CD14-positive monocyte (primary cell): ENCODE measurements around the gene CUEDC2. TPM values are rescaled to one million over a fixed set of nuclear protein-coding genes. Genes with fewer than 3 reads are reported as not detected.

ENCODE experiments used
- DNase-seq, 3 donors: peaks; one replicate each; pipeline ENCODE4 v3.0.0-alpha.2; 2011 to 2022
- H2AFZ ChIP-seq: 2 replicates; pipeline ENCODE4 v1.6.0; 2012; ENCODE audit warnings: mild to moderate bottlenecking, low read depth, low read length, inconsistent platforms; ENCODE audit not compliant: insufficient read depth, poor library complexity, severe bottlenecking
- H3K27ac ChIP-seq, 2 donors: 1 replicate in 1 of 2; 2 replicates in 1 of 2; pipeline ENCODE4 v1.5.1; 2012 to 2013; ENCODE audit warnings: low read length in 2 of 2, control low read depth in 1 of 2, inconsistent platforms in 1 of 2, low read depth in 1 of 2, mild to moderate bottlenecking in 1 of 2
- H3K27me3 ChIP-seq, 2 donors: one replicate each; pipeline versions ENCODE4 v1.6.0 to v1.6.1; 2011 to 2013; ENCODE audit warnings: low read length in 2 of 2; ENCODE audit not compliant: control insufficient read depth in 2 of 2, insufficient read depth in 2 of 2
- H3K36me3 ChIP-seq, 2 donors: replicated peaks in 1 of 2; 1 replicate in 1 of 2; 2 replicates in 1 of 2; pipeline versions ENCODE4 v1.5.1 to v1.6.1; 2012 to 2013; ENCODE audit warnings: low read length in 2 of 2, control low read depth in 1 of 2, inconsistent platforms in 1 of 2, mild to moderate bottlenecking in 1 of 2; ENCODE audit not compliant: insufficient read depth in 2 of 2, control insufficient read depth in 1 of 2
- H3K4me1 ChIP-seq, 2 donors: 1 replicate in 1 of 2; 2 replicates in 1 of 2; pipeline versions ENCODE4 v1.5.1 to v1.6.1; 2012 to 2013; ENCODE audit warnings: low read length in 2 of 2, control low read depth in 1 of 2, inconsistent platforms in 1 of 2, mild to moderate bottlenecking in 1 of 2, moderate library complexity in 1 of 2; ENCODE audit not compliant: insufficient read depth in 2 of 2, control insufficient read depth in 1 of 2
- H3K4me2 ChIP-seq: replicated peaks from 2 replicates; pipeline ENCODE3; 2012; ENCODE audit warnings: low read length, moderate library complexity, mild to moderate bottlenecking; ENCODE audit not compliant: poor library complexity, severe bottlenecking; ENCODE audit errors: extremely low read depth
- H3K4me3 ChIP-seq, 3 experiments: fragments of 200-600 bp in 1 of 3; sonication (generic) in 1 of 3; replicated peaks in 1 of 3; 1 replicate in 2 of 3; 2 replicates in 1 of 3; pipeline ENCODE4 v1.5.1; 2011 to 2013; ENCODE audit warnings: low read length in 3 of 3, mild to moderate bottlenecking in 3 of 3, control low read depth in 2 of 3, low read depth in 2 of 3, inconsistent platforms in 1 of 3, moderate library complexity in 1 of 3
- H3K79me2 ChIP-seq: 2 replicates; pipeline ENCODE4 v1.6.0; 2012; ENCODE audit warnings: mild to moderate bottlenecking, control low read depth, inconsistent platforms, low read length, moderate library complexity; ENCODE audit not compliant: insufficient read depth
- H3K9ac ChIP-seq: 2 replicates; pipeline ENCODE4 v1.6.0; 2017; ENCODE audit warnings: low read length, mild to moderate bottlenecking; ENCODE audit not compliant: insufficient read depth, poor library complexity, severe bottlenecking
- H3K9me3 ChIP-seq, 2 donors: replicated peaks in 1 of 2; 1 replicate in 1 of 2; 2 replicates in 1 of 2; pipeline versions ENCODE4 v1.5.1 to v1.6.1; 2012 to 2013; ENCODE audit warnings: low read length in 2 of 2, control low read depth in 1 of 2; ENCODE audit not compliant: control insufficient read depth in 1 of 2, insufficient read depth in 1 of 2
- H4K20me1 ChIP-seq: 2 replicates; pipeline ENCODE4 v1.6.0; 2012; ENCODE audit warnings: mild to moderate bottlenecking, low read length, control low read depth, moderate library complexity; ENCODE audit not compliant: insufficient read depth
- H3K27ac Mint-ChIP-seq, 7 donors: one replicate each; pipeline ENCODE4 v1.8.0; 2020; ENCODE audit warnings: mild to moderate bottlenecking in 7 of 7, mixed read lengths in 7 of 7, moderate library complexity in 6 of 7, inconsistent platforms in 2 of 7
- H3K27me3 Mint-ChIP-seq, 3 donors: one replicate each; pipeline ENCODE4 v1.8.0; 2021 to 2022; ENCODE audit warnings: low read depth in 3 of 3, mild to moderate bottlenecking in 3 of 3, mixed read lengths in 3 of 3, moderate library complexity in 3 of 3, inconsistent platforms in 1 of 3
- H3K36me3 Mint-ChIP-seq, 2 donors: one replicate each; pipeline ENCODE4 v1.8.0; 2020; ENCODE audit warnings: mixed read lengths in 2 of 2, inconsistent platforms in 1 of 2, mild to moderate bottlenecking in 1 of 2
- H3K4me1 Mint-ChIP-seq: one replicate; pipeline ENCODE4 v1.8.0; 2020; ENCODE audit warnings: mild to moderate bottlenecking, mixed read lengths
- H3K4me3 Mint-ChIP-seq, 2 donors: one replicate each; pipeline ENCODE4 v1.8.0; 2020; ENCODE audit warnings: mild to moderate bottlenecking in 2 of 2, mixed read lengths in 2 of 2, moderate library complexity in 1 of 2
- H3K9me3 Mint-ChIP-seq, 7 donors: one replicate each; pipeline ENCODE4 v1.8.0; 2020 to 2022; ENCODE audit warnings: mixed read lengths in 7 of 7, mild to moderate bottlenecking in 6 of 7, moderate library complexity in 6 of 7, inconsistent platforms in 2 of 7
- WGBS: methylation state at CpG from one replicate; pipeline ENCODE4 v1.1.5; 2013; ENCODE audit warnings: missing lambda C conversion rate; ENCODE audit not compliant: insufficient coverage; 5-methylcytosine and 5-hydroxymethylcytosine counted together
- intact Hi-C, 2 donors: fragments of 100-400 bp; cut with micrococcal nuclease; formaldehyde crosslinking; loops; one replicate each; pipeline versions ENCODE4 v1.15.0 to v1.15.1; 2023
- polyA plus RNA-seq, 3 donors: library from polyadenylated mRNA; depleted of rRNA in 1 of 3; unstranded in 2 of 3; stranded (reverse) in 1 of 3; fragments of 300-500 nt in 2 of 3; fragments of >200 nt in 1 of 3; fragmentation: Illumina TruSeq in 2 of 3; gene quantifications; 1 replicate in 2 of 3; 2 replicates in 1 of 3; pipeline ENCODE4 v1.2.3, GENCODE V29; 2012 to 2021
- TF ChIP-seq, protein P1 (sequence below): fragments of 200-600 bp; IDR thresholded peaks from one replicate; pipeline ENCODE4 v1.8.0; 2022; ENCODE audit warnings: antibody characterized with exemption, mild to moderate bottlenecking

Gene CUEDC2
- polyA plus RNA-seq, 3 donors: 58.5 to 70.2 (median 66.7) TPM

DNA sequence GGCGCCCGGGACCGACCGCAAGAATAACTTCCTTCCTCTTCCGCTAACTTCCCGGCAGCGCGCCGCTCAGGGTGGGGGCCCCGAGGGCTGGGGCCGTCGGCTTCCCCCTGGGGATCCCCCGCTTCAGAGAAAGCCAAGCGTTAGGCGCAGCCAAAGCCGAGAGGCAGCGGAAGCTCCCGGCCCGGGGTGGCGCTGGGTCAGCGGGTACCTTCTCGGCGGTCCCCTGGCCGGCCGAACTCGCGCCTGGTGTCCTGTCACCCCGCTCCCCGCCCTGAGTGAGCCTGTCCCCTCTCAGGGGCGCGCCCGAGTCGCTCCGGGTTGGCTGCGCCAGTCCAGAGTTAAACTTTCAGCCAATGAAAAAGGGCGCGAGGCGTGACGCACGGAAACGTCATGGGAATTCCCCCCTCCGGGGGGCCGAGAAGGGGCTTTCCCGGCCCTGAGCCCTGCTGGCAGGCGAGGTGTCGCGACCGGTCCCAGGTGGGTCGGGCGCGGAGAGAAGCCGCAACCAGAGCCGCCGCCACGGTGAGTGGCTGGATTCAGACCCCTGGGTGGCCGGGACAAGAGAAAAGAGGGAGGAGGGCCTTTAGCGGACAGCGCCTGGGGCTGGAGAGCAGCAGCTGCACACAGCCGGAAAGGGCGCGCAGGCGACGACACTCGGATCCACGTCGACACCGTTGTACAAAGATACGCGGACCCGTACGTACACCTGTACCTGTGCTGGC is 38.1 kb downstream of the CUEDC2 start:
- Histone ChIP-seq H3K36me3 (peaks cover 22 to 24% of the 10 kb centered on the region in 2 donors), H3K9ac (peak overlapping the region; percentile 99), H3K27ac (peak overlapping the region; percentile 96 to 100), H3K9me3 (no peaks in the 10 kb centered on the region), H3K27me3 (peaks cover 0 to 13% of the 10 kb centered on the region in 2 donors), H3K4me1 (peaks cover 28 to 39% of the 10 kb centered on the region in 2 donors), H3K79me2 (peaks cover 19% of the 10 kb centered on the region), H3K4me3 (peak overlapping the region; percentile 84 to 94 (median 89)), H2AFZ (no peak overlapping the region), H3K4me2 (peak overlapping the region; percentile 78), H4K20me1 (peaks cover 35% of the 10 kb centered on the region)
- Mint-ChIP-seq H3K36me3 (peaks cover 24 to 34% of the 10 kb centered on the region in 2 donors), H3K9me3 (no peaks in the 10 kb centered on the region), H3K4me3 (peak overlapping the region; percentile 91 to 95), H3K27me3 (peaks cover 9 to 24% (median 19%) of the 10 kb centered on the region in 3 donors), H3K4me1 (peaks cover 33% of the 10 kb centered on the region), H3K27ac (peak overlapping the region; percentile 98 to 100 (median 99))
- peak; percentile 98 to 99 (median 98) for DNase-seq
- WGBS: under 1% methylated on average over 71 of the region's 71 CpGs
- TF ChIP-seq, protein P1, sequence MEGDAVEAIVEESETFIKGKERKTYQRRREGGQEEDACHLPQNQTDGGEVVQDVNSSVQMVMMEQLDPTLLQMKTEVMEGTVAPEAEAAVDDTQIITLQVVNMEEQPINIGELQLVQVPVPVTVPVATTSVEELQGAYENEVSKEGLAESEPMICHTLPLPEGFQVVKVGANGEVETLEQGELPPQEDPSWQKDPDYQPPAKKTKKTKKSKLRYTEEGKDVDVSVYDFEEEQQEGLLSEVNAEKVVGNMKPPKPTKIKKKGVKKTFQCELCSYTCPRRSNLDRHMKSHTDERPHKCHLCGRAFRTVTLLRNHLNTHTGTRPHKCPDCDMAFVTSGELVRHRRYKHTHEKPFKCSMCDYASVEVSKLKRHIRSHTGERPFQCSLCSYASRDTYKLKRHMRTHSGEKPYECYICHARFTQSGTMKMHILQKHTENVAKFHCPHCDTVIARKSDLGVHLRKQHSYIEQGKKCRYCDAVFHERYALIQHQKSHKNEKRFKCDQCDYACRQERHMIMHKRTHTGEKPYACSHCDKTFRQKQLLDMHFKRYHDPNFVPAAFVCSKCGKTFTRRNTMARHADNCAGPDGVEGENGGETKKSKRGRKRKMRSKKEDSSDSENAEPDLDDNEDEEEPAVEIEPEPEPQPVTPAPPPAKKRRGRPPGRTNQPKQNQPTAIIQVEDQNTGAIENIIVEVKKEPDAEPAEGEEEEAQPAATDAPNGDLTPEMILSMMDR: peak; percentile 65
- intact Hi-C loops: loop anchor here (2.0 to 10.0 kb wide), 5 partner anchors 39 to 191 kb away; partner anchors contain the start of genes ACTR1A (in 1 of the 2), CUEDC2 (in 1 of the 2) and SUFU (in 1 of the 2)

DNA sequence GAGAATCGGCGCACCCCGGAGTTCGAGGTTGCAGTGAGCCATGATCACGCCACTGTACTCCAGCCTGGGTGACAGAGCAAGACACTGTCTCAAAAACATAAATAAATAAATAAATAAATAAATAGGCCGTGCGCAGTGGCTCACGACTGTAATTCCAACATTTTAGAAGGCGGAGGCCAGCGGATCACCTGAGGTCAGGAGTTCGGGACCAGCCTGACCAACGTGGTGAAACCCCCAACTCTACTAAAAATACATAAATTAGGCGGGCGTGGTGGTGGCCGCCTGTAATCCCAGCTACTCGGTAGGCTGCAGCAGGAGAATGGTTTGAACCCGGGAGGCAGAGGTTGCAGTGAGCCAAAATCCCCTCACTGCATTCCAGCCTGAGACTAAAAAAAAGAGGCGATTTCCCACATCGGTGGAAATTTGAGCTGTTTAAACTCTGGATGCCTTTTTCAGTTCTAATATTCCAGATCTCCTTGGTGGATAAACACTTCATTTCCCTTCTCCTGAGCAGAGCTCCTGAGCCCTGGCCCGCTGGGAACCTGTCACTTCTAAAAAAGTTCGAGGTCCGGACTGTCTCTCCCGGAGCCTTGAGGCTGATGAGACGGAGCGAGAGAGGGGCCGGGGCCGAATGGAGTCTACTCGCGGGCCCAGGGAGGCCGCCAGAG is 38.8 kb downstream of the CUEDC2 start:
- peaks cover 30% of the 10 kb centered on the region for H4K20me1 ChIP-seq
- peaks cover 0 to 17% of the 10 kb centered on the region in 2 donors for H3K27me3 ChIP-seq
- peaks cover 12 to 24% (median 22%) of the 10 kb centered on the region in 3 donors for H3K27me3 Mint-ChIP-seq
- peak overlapping the region; percentile 98 to 100 (median 99) for H3K27ac Mint-ChIP-seq
- H3K4me2 ChIP-seq: peak overlapping the region; percentile 78
- H3K4me1 ChIP-seq: peaks cover 21 to 32% of the 10 kb centered on the region in 2 donors
- H3K4me3 Mint-ChIP-seq: peak overlapping the region; percentile 91 to 95
- peak overlapping the region; percentile 96 to 100 for H3K27ac ChIP-seq
- 7% methylated on average over 17 of the region's 30 CpGs for WGBS
- peaks cover 29% of the 10 kb centered on the region for H3K4me1 Mint-ChIP-seq
- peaks cover 23 to 30% of the 10 kb centered on the region in 2 donors for H3K36me3 Mint-ChIP-seq
- TF ChIP-seq, protein P1: peak; percentile 96
- intact Hi-C loops: loop anchor here (2.0 to 10.0 kb wide), 5 partner anchors 39 to 191 kb away; partner anchors contain the start of genes ACTR1A (in 1 of the 2), CUEDC2 (in 1 of the 2) and SUFU (in 1 of the 2)
- no peaks in the 10 kb centered on the region for H3K9me3 Mint-ChIP-seq
- H3K9ac ChIP-seq: peak overlapping the region; percentile 99
- H3K4me3 ChIP-seq: peak overlapping the region; percentile 50 to 94 (median 89)
- no peak overlapping the region for H2AFZ ChIP-seq
- H3K9me3 ChIP-seq: no peaks in the 10 kb centered on the region
- DNase-seq: no peak
- peaks cover 19% of the 10 kb centered on the region for H3K79me2 ChIP-seq
- peaks cover 21 to 22% of the 10 kb centered on the region in 2 donors for H3K36me3 ChIP-seq
